ENCODE data around the gene FAM98C.

Gene FAM98C

DNA sequence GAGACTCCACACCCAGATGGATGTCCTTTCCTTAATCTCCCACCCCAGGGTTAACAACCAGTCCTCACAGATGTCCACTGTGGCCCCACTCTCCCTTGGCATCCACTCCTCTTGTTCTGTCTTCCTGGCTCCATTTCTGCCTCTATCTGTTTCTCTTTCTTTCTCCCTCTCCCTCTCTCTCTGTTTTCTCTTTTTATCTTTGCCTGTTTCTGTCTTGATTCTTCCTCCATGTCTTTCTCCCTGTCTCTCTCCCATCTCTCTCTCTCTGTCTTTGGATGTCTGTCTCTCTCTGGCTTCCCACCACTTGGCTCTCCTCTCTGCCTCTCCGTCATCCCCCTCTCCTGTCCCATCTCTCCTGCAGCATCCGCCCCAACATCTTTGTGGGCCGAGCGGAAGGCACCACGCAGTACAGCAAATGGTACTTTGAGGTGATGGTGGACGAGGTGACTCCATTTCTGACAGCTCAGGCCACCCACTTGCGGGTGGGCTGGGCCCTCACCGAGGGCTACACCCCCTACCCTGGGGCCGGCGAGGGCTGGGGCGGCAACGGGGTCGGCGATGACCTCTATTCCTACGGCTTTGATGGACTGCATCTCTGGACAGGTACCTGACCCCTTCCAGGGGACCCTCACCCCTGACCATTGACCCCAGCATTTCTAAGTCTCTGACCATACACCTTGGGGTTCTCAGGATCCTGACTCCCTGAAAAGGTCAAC, 55.0 kb downstream of the FAM98C start:
- no peak for DNase-seq

Data from hematopoietic multipotent progenitor cell treated with erythropoietin and hydrocortisone succinate and interleukin-3 and kit ligand, for 6 days (in vitro differentiated cells).